H1 (cell line): ENCODE data around the gene RPL6. TPM values are rescaled to one million over a fixed set of nuclear protein-coding genes. Genes with fewer than 3 reads are reported as not detected.

Source experiments
- CTCF ChIA-PET: fragments of 300-600 bp; sonication (Branson Sonifier 250); formaldehyde crosslinking; loops from one replicate; lab custom pipeline; 2021; ENCODE audit not compliant: partially characterized antibody; lab: Charles Lee
- POLR2A ChIA-PET: fragments of 300-600 bp; sonication (Branson Sonifier 250); formaldehyde crosslinking; loops from one replicate; lab custom pipeline; 2021; ENCODE audit warnings: inconsistent platforms; ENCODE audit not compliant: partially characterized antibody; lab: Charles Lee
- DNase-seq, 2 experiments: peaks; one replicate each; pipeline versions ENCODE4 v3.0.0 to v3.0.0-alpha.2; 2010 to 2022; ENCODE audit warnings: low spot score in 2 of 2, low read depth in 1 of 2, mixed read lengths in 1 of 2
- FAIRE-seq: peaks from 2 replicates; lab custom pipeline; 2011; peaks lifted over from hg19 to GRCh38; lab: Jason Lieb, UNC
- H2AFZ ChIP-seq: 2 replicates; pipeline ENCODE4 v1.8.1; 2012; ENCODE audit warnings: low read length, inconsistent platforms
- H2AK5ac ChIP-seq: 2 replicates; pipeline ENCODE4 v1.6.1; 2013; ENCODE audit warnings: low read depth, low read length
- H2BK120ac ChIP-seq: replicated peaks from 2 replicates; pipeline ENCODE3; 2013; ENCODE audit warnings: low read depth, low read length, inconsistent platforms
- H2BK12ac ChIP-seq: 2 replicates; pipeline ENCODE4 v1.6.1; 2013; ENCODE audit warnings: low read depth, low read length
- H2BK15ac ChIP-seq: 2 replicates; pipeline ENCODE4 v1.6.1; 2013; ENCODE audit warnings: low read length
- H2BK20ac ChIP-seq: 2 replicates; pipeline ENCODE4 v1.6.1; 2013; ENCODE audit warnings: low read length
- H2BK5ac ChIP-seq: 2 replicates; pipeline ENCODE4 v1.6.1; 2013; ENCODE audit warnings: low read depth, low read length
- H3K14ac ChIP-seq: 2 replicates; pipeline ENCODE4 v1.6.1; 2013; ENCODE audit warnings: inconsistent platforms; ENCODE audit not compliant: insufficient read length
- H3K18ac ChIP-seq: 2 replicates; pipeline ENCODE4 v1.6.1; 2013; ENCODE audit warnings: low read length; ENCODE audit errors: extremely low read depth
- H3K23ac ChIP-seq: 2 replicates; pipeline ENCODE4 v1.6.1; 2013; ENCODE audit warnings: inconsistent platforms; ENCODE audit not compliant: insufficient read length
- H3K23me2 ChIP-seq: 2 replicates; pipeline ENCODE4 v1.6.1; 2013; ENCODE audit warnings: low read depth, low read length
- H3K27ac ChIP-seq: 2 replicates; pipeline ENCODE4 v1.6.1; 2011; ENCODE audit warnings: low read depth, low read length, inconsistent platforms
- H3K27me3 ChIP-seq, 4 experiments: replicated peaks in 1 of 4; 1 replicate in 1 of 4; 2 replicates in 3 of 4; pipeline versions ENCODE4 v1.6.1 to v1.8.1; 2011 to 2013; ENCODE audit warnings: low read length in 3 of 4, mild to moderate bottlenecking in 3 of 4, inconsistent platforms in 2 of 4, mixed read lengths in 2 of 4, moderate library complexity in 1 of 4; ENCODE audit not compliant: control insufficient read depth in 3 of 4, insufficient read depth in 3 of 4; ENCODE audit errors: extremely low read depth in 1 of 4
- H3K36me3 ChIP-seq, 4 experiments: 2 replicates each; pipeline versions ENCODE4 v1.6.1 to v1.8.1; 2011 to 2013; ENCODE audit warnings: mild to moderate bottlenecking in 4 of 4, low read length in 3 of 4, moderate library complexity in 2 of 4, control low read depth in 1 of 4, inconsistent platforms in 1 of 4; ENCODE audit not compliant: insufficient read depth in 4 of 4, control insufficient read depth in 2 of 4
- H3K4ac ChIP-seq: replicated peaks from 2 replicates; pipeline ENCODE3; 2013; ENCODE audit warnings: low read length, low read depth, mixed read lengths, inconsistent platforms; ENCODE audit not compliant: insufficient read length
- H3K4me1 ChIP-seq, 4 experiments: replicated peaks in 1 of 4; 1 replicate in 1 of 4; 2 replicates in 3 of 4; pipeline versions ENCODE4 v1.6.1 to v1.8.1; 2011 to 2013; ENCODE audit warnings: low read length in 3 of 4, inconsistent platforms in 2 of 4, mixed read lengths in 1 of 4; ENCODE audit not compliant: insufficient read depth in 4 of 4, control insufficient read depth in 3 of 4
- H3K4me2 ChIP-seq, 2 experiments: 2 replicates each; pipeline versions ENCODE4 v1.6.1 to v1.8.1; 2011 to 2013; ENCODE audit warnings: low read depth in 2 of 2, low read length in 2 of 2, control low read depth in 1 of 2, inconsistent platforms in 1 of 2, mild to moderate bottlenecking in 1 of 2; ENCODE audit not compliant: insufficient read depth in 1 of 2
- H3K4me3 ChIP-seq, 4 experiments: fragments of 200-600, 300-600 bp in 1 of 4; sonication (generic), shearing (Covaris generic), sonication (Bioruptor Twin) in 1 of 4; 2 replicates each; pipeline versions ENCODE4 v1.5.1 to v1.8.1; 2011 to 2016; ENCODE audit warnings: low read length in 4 of 4, low read depth in 3 of 4, control low read depth in 2 of 4, inconsistent platforms in 2 of 4, mild to moderate bottlenecking in 2 of 4, mixed read lengths in 1 of 4, moderate library complexity in 1 of 4; ENCODE audit not compliant: insufficient read depth in 2 of 4; ENCODE audit errors: extremely low read depth in 1 of 4
- H3K56ac ChIP-seq: replicated peaks from 2 replicates; pipeline ENCODE3; 2013; ENCODE audit warnings: low read depth, mild to moderate bottlenecking, mixed read lengths, low read length, inconsistent platforms; ENCODE audit not compliant: insufficient read length
- H3K79me1 ChIP-seq: 2 replicates; pipeline ENCODE4 v1.6.1; 2013; ENCODE audit warnings: low read depth, low read length, control low read depth
- H3K79me2 ChIP-seq, 2 experiments: 2 replicates each; pipeline versions ENCODE4 v1.6.1 to v1.8.1; 2012 to 2013; ENCODE audit warnings: low read length in 2 of 2, mild to moderate bottlenecking in 2 of 2, inconsistent platforms in 1 of 2; ENCODE audit not compliant: insufficient read depth in 2 of 2, control insufficient read depth in 1 of 2
- H3K9ac ChIP-seq, 4 experiments: replicated peaks in 1 of 4; 1 replicate in 1 of 4; 2 replicates in 3 of 4; pipeline versions ENCODE4 v1.6.1 to v1.8.1; 2011 to 2013; ENCODE audit warnings: low read depth in 3 of 4, low read length in 3 of 4, control low read depth in 2 of 4, mild to moderate bottlenecking in 2 of 4, moderate library complexity in 2 of 4, inconsistent platforms in 1 of 4; ENCODE audit errors: extremely low read depth in 1 of 4
- H3K9me3 ChIP-seq, 2 experiments: 2 replicates each; pipeline versions ENCODE4 v1.6.1 to v1.8.1; 2012 to 2013; ENCODE audit warnings: mild to moderate bottlenecking in 2 of 2, moderate library complexity in 2 of 2, control low read depth in 1 of 2, inconsistent platforms in 1 of 2, low read depth in 1 of 2, low read length in 1 of 2, mixed read lengths in 1 of 2; ENCODE audit not compliant: insufficient read depth in 2 of 2
- H4K20me1 ChIP-seq, 2 experiments: replicated peaks in 1 of 2; 2 replicates each; pipeline versions ENCODE3 to v1.8.1; 2011 to 2013; ENCODE audit warnings: inconsistent platforms in 2 of 2, low read length in 2 of 2, mild to moderate bottlenecking in 1 of 2; ENCODE audit not compliant: insufficient read depth in 2 of 2, control insufficient read depth in 1 of 2
- H4K5ac ChIP-seq: 2 replicates; pipeline ENCODE4 v1.6.1; 2013; ENCODE audit warnings: low read length, low read depth, mixed read lengths, inconsistent platforms; ENCODE audit not compliant: insufficient read length
- H4K8ac ChIP-seq: 2 replicates; pipeline ENCODE4 v1.8.0; 2013; ENCODE audit warnings: mild to moderate bottlenecking, moderate library complexity, low read length, inconsistent platforms; ENCODE audit not compliant: insufficient read depth; ENCODE audit errors: extremely low read depth
- H4K91ac ChIP-seq: replicated peaks from 2 replicates; pipeline ENCODE3; 2013; ENCODE audit warnings: low read length, mixed read lengths, inconsistent platforms; ENCODE audit not compliant: insufficient read length
- CBX5 ChIP-seq: fragments of 300-800, 300-1000 bp; sonication (generic); IDR thresholded peaks from 2 replicates; pipeline ENCODE4 v1.7.1; 2016; ENCODE audit warnings: antibody characterized with exemption, low read length, low read depth
- CHD2 ChIP-seq: IDR thresholded peaks from 2 replicates; pipeline ENCODE4 v1.6.1; 2012; ENCODE audit warnings: low read length, improper control_type of control experiment
- CREB1 ChIP-seq: IDR thresholded peaks from 2 replicates; pipeline ENCODE4 v1.6.1; 2012; ENCODE audit warnings: inconsistent platforms
- EZH2 ChIP-seq: fragments of 200-600 bp; sonication (generic); IDR thresholded peaks from 2 replicates; pipeline ENCODE4 v1.7.1; 2012; ENCODE audit warnings: low read depth, mild to moderate bottlenecking, moderate library complexity, low read length, inconsistent platforms; ENCODE audit not compliant: severe bottlenecking
- JUND ChIP-seq: IDR thresholded peaks from 2 replicates; pipeline ENCODE4 v1.6.1; 2011; ENCODE audit warnings: mild to moderate bottlenecking, improper control_type of control experiment, low read length
- NANOG ChIP-seq: IDR thresholded peaks from 2 replicates; pipeline ENCODE4 v1.6.1; 2011; ENCODE audit warnings: low read length, low read depth, mild to moderate bottlenecking, inconsistent platforms; ENCODE audit not compliant: insufficient read depth, poor library complexity, severe bottlenecking
- POLR2A ChIP-seq, 2 experiments: IDR thresholded peaks; 1 replicate in 1 of 2; 2 replicates in 1 of 2; pipeline ENCODE4 v1.6.1; 2011; ENCODE audit warnings: low read depth in 2 of 2, low read length in 2 of 2, mild to moderate bottlenecking in 2 of 2; ENCODE audit errors: control extremely low read depth in 1 of 2
- RBBP5 ChIP-seq: IDR thresholded peaks from 2 replicates; pipeline ENCODE4 v1.7.1; 2012; ENCODE audit warnings: low read depth, mild to moderate bottlenecking, inconsistent platforms, low read length, moderate library complexity, borderline replicate concordance
- RNF2 ChIP-seq: fragments of 200-900, 300-1000 bp; sonication (generic); IDR thresholded peaks from 2 replicates; pipeline ENCODE4 v1.7.1; 2016; ENCODE audit warnings: borderline replicate concordance, low read depth, mild to moderate bottlenecking, antibody characterized with exemption, low read length; ENCODE audit not compliant: poor library complexity, severe bottlenecking; ENCODE audit errors: missing control alignments
- SP2 ChIP-seq: IDR thresholded peaks from 2 replicates; pipeline ENCODE4 v1.6.1; 2012; ENCODE audit warnings: mild to moderate bottlenecking, low read length, inconsistent platforms
- WGBS, 2 experiments: shearing (Covaris generic) in 1 of 2; methylation state at CpG; one replicate each; pipeline versions ENCODE4 v1.1.6 to v1.1.7; 2013 to 2015; ENCODE audit warnings: low lambda C conversion rate in 2 of 2, mixed read lengths in 2 of 2, inconsistent platforms in 1 of 2, low coverage in 1 of 2, missing lambda C conversion rate in 1 of 2; ENCODE audit not compliant: insufficient replicate concordance in 2 of 2, insufficient coverage in 1 of 2, insufficient read length in 1 of 2; ENCODE audit errors: extremely low coverage in 1 of 2, missing lambda C conversion rate in 1 of 2; 5-methylcytosine and 5-hydroxymethylcytosine counted together
- polyA plus RNA-seq, 7 experiments: library from polyadenylated mRNA; depleted of rRNA in 3 of 7; stranded (reverse) in 5 of 7; unstranded in 2 of 7; fragments of >200 nt in 5 of 7; fragments of 200-250 nt in 2 of 7; gene quantifications; 1 replicate in 5 of 7; 2 replicates in 1 of 7; 4 replicates in 1 of 7; pipeline versions ENCODE4 v1.2.1 to v1.2.3, GENCODE V29; 2011 to 2013; ENCODE audit warnings: missing spikeins in 2 of 7, mixed read lengths in 2 of 7
- total RNA-seq: library from RNA; stranded (reverse); fragmentation: NEBNext Ultra II Directional; extraction: Animal tissue kit (Norgen Biotek cat#: 25700); gene quantifications from 2 replicates; pipeline ENCODE4 v1.2.1, GENCODE V29; 2021

The RPL6 gene
- total and polyA plus RNA-seq, 2 of the 8 experiments (the other 6 are each of a cell fraction or from before 2014, with no cell fraction given) = 1,073 to 1,643 TPM

GRCh38 chr12:112367965-112368364 is 41.4 kb downstream of the RPL6 start:
- no peak overlapping the region for H3K18ac ChIP-seq
- CTCF ChIA-PET = no interaction called here
- DNase-seq (no peak), FAIRE-seq (no peak)
- H2BK120ac ChIP-seq = no peak overlapping the region
- H2AK5ac ChIP-seq = no peak overlapping the region
- no peak overlapping the region for H4K8ac ChIP-seq
- H3K27me3 ChIP-seq = no peaks in the 10 kb centered on the region
- H4K20me1 ChIP-seq = no peaks in the 10 kb centered on the region
- H2BK15ac ChIP-seq = no peak overlapping the region
- no peaks in the 10 kb centered on the region for H3K23me2 ChIP-seq
- H3K56ac ChIP-seq = no peak overlapping the region
- no peak overlapping the region for H3K14ac ChIP-seq
- no peak overlapping the region for H2BK12ac ChIP-seq
- H3K4me1 ChIP-seq = peaks cover 0 to 2% (median 0%) of the 10 kb centered on the region in 4 experiments; a peak in 3 of 7 replicates
- H3K27ac ChIP-seq = no peak overlapping the region
- no peak overlapping the region for H3K9ac ChIP-seq
- H3K23ac ChIP-seq = no peak overlapping the region
- no peak overlapping the region for H3K4me3 ChIP-seq
- H3K79me2 ChIP-seq = peaks cover 0 to 46% of the 10 kb centered on the region in 2 experiments; a peak in 2 of 4 replicates
- no peak overlapping the region for H2AFZ ChIP-seq
- H3K79me1 ChIP-seq = no peaks in the 10 kb centered on the region
- no peak overlapping the region for H2BK5ac ChIP-seq
- 86% methylated on average over 3 of the region's 3 CpGs; no CpG with 5 or more reads in 1 of the 2 experiments for WGBS, 2 experiments
- H4K91ac ChIP-seq = no peak overlapping the region
- no peak overlapping the region for H3K4me2 ChIP-seq
- POLR2A ChIA-PET = no interaction called here
- H3K9me3 ChIP-seq = no peaks in the 10 kb centered on the region
- H4K5ac ChIP-seq = no peak overlapping the region
- H3K36me3 ChIP-seq = no peaks in the 10 kb centered on the region
- TF ChIP-seq NANOG = no peak
- no peak for TF ChIP-seq CHD2
- no peak for TF ChIP-seq CREB1
- no peak for TF ChIP-seq POLR2A (IDR thresholded peaks at IDR 0.05; ENCODE audit: control extremely low read depth in 1 of 2, low read depth in 2 of 2, low read length in 2 of 2)
- TF ChIP-seq CBX5 = no peak
- TF ChIP-seq SP2 = no peak
- no peak for TF ChIP-seq EZH2
- no peak for TF ChIP-seq JUND
- no peak for TF ChIP-seq RBBP5
- no peak for TF ChIP-seq RNF2
- no peak overlapping the region for H3K4ac ChIP-seq
- no peak overlapping the region for H2BK20ac ChIP-seq
